Activated T-cell treated with anti-CD3 and anti-CD28 coated beads, Interleukin-2, amount 50 U/mL, for 1 hour (primary cell): ENCODE measurements around the gene EIF2S1.
"Not testable (repeated sequence)": the region's sequence is repeated elsewhere in the genome, so short reads cannot be mapped to it uniquely, and the experiment has no call there.

Experiments used
- DNase-seq: peaks from one replicate; pipeline ENCODE4 v3.0.0-alpha.2; 2020

Gene EIF2S1

GRCh38 chr14:67413806-67414769 lies 54.0 kb downstream of the EIF2S1 start:
- DNase-seq = no peak

GRCh38 chr14:67415610-67416009 lies 55.5 kb downstream of the EIF2S1 start:
- DNase-seq = not testable (repeated sequence)

- no peak for DNase-seq
These were observed 56.0 kb downstream of the EIF2S1 start for GRCh38 chr14:67416085-67416484.

- DNase-seq = no peak
These were observed 56.7 kb downstream of the EIF2S1 start for GRCh38 chr14:67416810-67417209.

- no peak for DNase-seq
These were observed 57.5 kb downstream of the EIF2S1 start for GRCh38 chr14:67417633-67418032.

- DNase-seq = no peak
These were observed 58.5 kb downstream of the EIF2S1 start for GRCh38 chr14:67418401-67419191.

GRCh38 chr14:67420102-67420739 lies 60.1 kb downstream of the EIF2S1 start:
- peak; percentile 32 for DNase-seq

- DNase-seq = no peak
These were observed 61.5 kb downstream of the EIF2S1 start for GRCh38 chr14:67421356-67422224.

GRCh38 chr14:67423424-67423823 lies 63.3 kb downstream of the EIF2S1 start:
- no peak for DNase-seq

- no peak for DNase-seq
These were observed 64.4 kb downstream of the EIF2S1 start for GRCh38 chr14:67424539-67424938.

GRCh38 chr14:67425608-67426007 lies 65.5 kb downstream of the EIF2S1 start:
- DNase-seq = no peak

- DNase-seq = no peak
These were observed 66.0 kb downstream of the EIF2S1 start for GRCh38 chr14:67426161-67426560.

GRCh38 chr14:67426983-67427606 lies 67.0 kb downstream of the EIF2S1 start:
- DNase-seq = peak; percentile 71

GRCh38 chr14:67428501-67429031 lies 68.4 kb downstream of the EIF2S1 start:
- no peak for DNase-seq

GRCh38 chr14:67429510-67430205 lies 69.5 kb downstream of the EIF2S1 start:
- DNase-seq = no peak

GRCh38 chr14:67432050-67432564 lies 72.0 kb downstream of the EIF2S1 start:
- no peak for DNase-seq

GRCh38 chr14:67435603-67436002 lies 75.5 kb downstream of the EIF2S1 start:
- DNase-seq = no peak
